BE2C (cell line): ENCODE measurements around the gene TGFB1.
"Not testable (repeated sequence)": the region's sequence is repeated elsewhere in the genome, so short reads cannot be mapped to it uniquely, and the experiment has no call there.

Experiments used
- DNase-seq: peaks from one replicate; pipeline ENCODE4 v3.0.0-alpha.2; 2020
- H3K27me3 ChIP-seq: fragments of 250-450 bp; sonication (Bioruptor Pico); 2 replicates; pipeline ENCODE4 v1.5.1; 2020; ENCODE audit warnings: mild to moderate bottlenecking
- H3K36me3 ChIP-seq: fragments of 250-450 bp; sonication (Bioruptor Pico); 2 replicates; pipeline ENCODE4 v1.5.1; 2020; ENCODE audit warnings: mild to moderate bottlenecking
- H3K4me1 ChIP-seq: fragments of 250-450 bp; sonication (Bioruptor Pico); 2 replicates; pipeline ENCODE4 v1.5.1; 2020
- H3K4me3 ChIP-seq: 2 replicates; pipeline ENCODE4 v1.5.1; 2011; ENCODE audit warnings: low read depth, low read length
- H3K9me3 ChIP-seq: fragments of 250-450 bp; sonication (Bioruptor Pico); 2 replicates; pipeline ENCODE4 v1.5.1; 2020
- TF ChIP-seq, protein P1 (sequence below): IDR thresholded peaks from 2 replicates; pipeline ENCODE4 v1.5.1; 2012; ENCODE audit warnings: mild to moderate bottlenecking, low read depth, low read length

The TGFB1 gene

DNA sequence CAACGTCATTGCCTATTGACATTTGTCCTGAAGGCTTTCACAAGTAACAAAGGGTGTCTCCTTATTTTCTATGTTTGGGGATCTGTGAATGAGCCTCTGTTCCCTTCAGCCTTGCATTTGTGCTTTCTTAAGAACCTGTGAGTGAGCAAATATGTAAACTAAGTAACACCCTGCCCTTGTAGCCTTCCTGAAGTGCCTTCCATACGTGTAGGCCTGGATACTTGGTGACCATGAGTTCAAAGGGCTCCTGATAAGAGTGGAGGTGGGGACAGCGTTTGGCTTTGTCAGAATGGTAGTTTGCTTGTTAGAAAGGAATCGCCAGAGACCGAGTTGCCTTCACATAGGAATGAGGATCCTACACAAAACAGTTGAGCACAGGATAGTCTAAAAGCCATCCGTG, 58.2 kb downstream of the TGFB1 start:
- Histone ChIP-seq H3K4me3 (no peak overlapping the region), H3K36me3 (peaks cover 100% of the 10 kb centered on the region), H3K4me1 (no peaks in the 10 kb centered on the region), H3K27me3 (no peaks in the 10 kb centered on the region), H3K9me3 (no peaks in the 10 kb centered on the region)
- TF ChIP-seq, protein P1, sequence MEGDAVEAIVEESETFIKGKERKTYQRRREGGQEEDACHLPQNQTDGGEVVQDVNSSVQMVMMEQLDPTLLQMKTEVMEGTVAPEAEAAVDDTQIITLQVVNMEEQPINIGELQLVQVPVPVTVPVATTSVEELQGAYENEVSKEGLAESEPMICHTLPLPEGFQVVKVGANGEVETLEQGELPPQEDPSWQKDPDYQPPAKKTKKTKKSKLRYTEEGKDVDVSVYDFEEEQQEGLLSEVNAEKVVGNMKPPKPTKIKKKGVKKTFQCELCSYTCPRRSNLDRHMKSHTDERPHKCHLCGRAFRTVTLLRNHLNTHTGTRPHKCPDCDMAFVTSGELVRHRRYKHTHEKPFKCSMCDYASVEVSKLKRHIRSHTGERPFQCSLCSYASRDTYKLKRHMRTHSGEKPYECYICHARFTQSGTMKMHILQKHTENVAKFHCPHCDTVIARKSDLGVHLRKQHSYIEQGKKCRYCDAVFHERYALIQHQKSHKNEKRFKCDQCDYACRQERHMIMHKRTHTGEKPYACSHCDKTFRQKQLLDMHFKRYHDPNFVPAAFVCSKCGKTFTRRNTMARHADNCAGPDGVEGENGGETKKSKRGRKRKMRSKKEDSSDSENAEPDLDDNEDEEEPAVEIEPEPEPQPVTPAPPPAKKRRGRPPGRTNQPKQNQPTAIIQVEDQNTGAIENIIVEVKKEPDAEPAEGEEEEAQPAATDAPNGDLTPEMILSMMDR, result no peak
- no peak for DNase-seq

DNA sequence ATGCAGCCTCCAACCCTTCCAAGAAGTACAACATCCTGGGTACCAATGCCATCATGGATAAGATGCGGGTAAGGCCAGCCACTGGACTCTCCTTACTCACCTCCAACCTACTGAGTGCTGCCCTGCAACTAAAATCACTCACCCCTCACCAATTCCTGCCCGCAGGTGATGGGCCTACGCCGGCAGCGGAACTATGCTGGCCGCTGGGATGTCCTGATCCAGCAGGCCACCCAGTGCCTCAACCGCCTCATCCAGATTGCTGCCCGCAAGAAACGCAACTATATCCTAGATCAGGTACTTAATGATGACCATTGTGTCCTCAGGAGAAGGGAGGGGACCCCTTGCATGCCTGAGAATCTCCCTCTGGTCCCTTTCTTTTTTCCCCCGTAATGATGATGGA, 59.3 kb downstream of the TGFB1 start:
- H3K4me1 ChIP-seq, result no peaks in the 10 kb centered on the region

DNA sequence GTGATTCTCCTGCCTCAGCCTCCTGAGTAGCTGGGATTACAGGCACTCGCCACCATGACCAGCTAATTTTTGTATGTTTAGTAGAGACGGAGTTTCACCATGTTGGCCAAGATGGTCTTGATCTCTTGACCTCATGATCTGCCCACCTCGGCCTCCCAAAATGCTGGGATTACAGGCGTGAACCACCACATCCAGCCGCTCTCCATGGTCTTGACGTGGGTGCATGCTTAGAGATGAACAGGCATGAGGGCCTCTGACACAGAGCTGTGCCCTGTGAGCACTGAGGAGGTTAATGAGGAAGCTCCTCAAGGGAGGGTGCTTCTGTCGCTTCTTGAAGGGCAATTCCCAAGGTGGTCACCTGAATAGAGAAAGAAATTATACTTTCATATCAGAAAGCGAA, 63.9 kb downstream of the TGFB1 start:
- H3K4me1 ChIP-seq, DNase-seq, H3K27me3 ChIP-seq, H3K4me3 ChIP-seq, H3K9me3 ChIP-seq: not testable (repeated sequence)
- H3K36me3 ChIP-seq, result peaks cover 94% of the 10 kb centered on the region

More for the DNA sequence above, 59.3 kb downstream of the TGFB1 start:
- no peak for DNase-seq
- Histone ChIP-seq H3K36me3 (peaks cover 100% of the 10 kb centered on the region), H3K27me3 (no peaks in the 10 kb centered on the region), H3K9me3 (no peaks in the 10 kb centered on the region), H3K4me3 (no peak overlapping the region)
- TF ChIP-seq, protein P1, result no peak

DNA sequence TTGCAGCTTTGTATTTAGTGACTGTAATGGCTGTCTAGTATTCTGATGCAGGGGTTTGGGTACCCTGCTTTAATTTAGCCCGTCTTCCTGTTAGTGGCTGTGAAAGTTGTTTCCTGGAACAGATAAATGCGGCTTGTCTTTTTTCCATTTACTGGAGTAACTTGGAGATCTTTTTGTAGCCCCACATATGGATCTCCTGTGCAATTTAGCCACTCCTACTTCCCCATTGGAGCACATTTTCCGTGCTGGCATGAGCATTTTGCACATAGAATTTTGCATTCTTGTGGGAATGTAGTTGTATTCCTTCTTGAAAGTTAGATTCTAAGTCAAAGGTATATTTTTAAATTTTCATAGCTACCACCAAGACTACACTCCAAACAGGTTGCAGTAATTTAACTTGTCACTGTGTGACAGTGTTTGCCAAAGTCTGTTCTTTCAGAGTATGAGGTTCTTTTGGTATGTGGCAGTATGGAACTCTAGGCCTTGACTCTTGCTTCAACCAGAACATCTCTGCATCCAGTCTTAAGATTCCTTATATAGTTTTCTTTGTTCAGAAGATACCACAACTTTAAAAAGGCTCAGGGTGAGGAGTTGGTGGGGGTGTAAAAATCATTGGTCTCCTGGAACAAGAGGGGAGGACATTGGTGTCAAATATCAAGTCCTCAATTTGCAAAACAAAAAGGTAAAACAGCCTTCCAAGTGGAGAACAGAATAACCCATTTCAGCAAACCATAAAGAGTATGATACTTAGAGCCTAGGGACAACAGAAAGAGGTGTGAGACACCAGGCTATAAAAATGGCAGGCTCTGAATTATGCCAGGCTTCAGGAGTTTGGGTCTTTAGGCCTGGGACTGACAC, 64.8 kb downstream of the TGFB1 start:
- no peak overlapping the region for H3K4me3 ChIP-seq
- no peak for DNase-seq
- TF ChIP-seq, protein P1, result no peak
- no peaks in the 10 kb centered on the region for H3K4me1 ChIP-seq
- H3K27me3 ChIP-seq, result no peaks in the 10 kb centered on the region
- H3K36me3 ChIP-seq, result peaks cover 94% of the 10 kb centered on the region
- no peaks in the 10 kb centered on the region for H3K9me3 ChIP-seq
